ENCODE data around the gene STK38L.

GRCh38 chr12:27351476-27351875 lies 107.4 kb downstream of the STK38L start:
- TF ChIP-seq CTCF (IDR thresholded peaks at IDR 0.05) (no peak), POLR2A (IDR thresholded peaks at IDR 0.05; ENCODE audit: low read depth) (no peak), EP300 (IDR thresholded peaks at IDR 0.05) (no peak)

Data from esophagus muscularis mucosa (tissue), 4 donors.